Neutrophil (primary cell): ENCODE results near the gene INSIG1.

ENCODE experiments used
- H3K27ac ChIP-seq: fragments of 200-600 bp; sonication (generic); 2 replicates; pipeline ENCODE4 v1.5.1; 2016; ENCODE audit warnings: mild to moderate bottlenecking, moderate library complexity
- H3K27me3 ChIP-seq: fragments of 200-600 bp; sonication (generic); 2 replicates; pipeline ENCODE4 v1.6.0; 2016; ENCODE audit warnings: mild to moderate bottlenecking
- H3K36me3 ChIP-seq: fragments of 200-600 bp; sonication (generic); 2 replicates; pipeline ENCODE4 v1.5.1; 2017
- H3K4me1 ChIP-seq, 2 experiments: fragments of 200-600 bp in 1 of 2; sonication (generic) in 1 of 2; 1 replicate in 1 of 2; 2 replicates in 1 of 2; pipeline versions ENCODE4 v1.5.1 to v1.6.1; 2013 to 2016; ENCODE audit warnings: low read depth in 1 of 2, low read length in 1 of 2, mild to moderate bottlenecking in 1 of 2, moderate library complexity in 1 of 2; ENCODE audit not compliant: control insufficient read depth in 1 of 2, insufficient read depth in 1 of 2
- H3K4me3 ChIP-seq, 2 experiments: fragments of 200-600 bp in 1 of 2; sonication (generic) in 1 of 2; 1 replicate in 1 of 2; 2 replicates in 1 of 2; pipeline ENCODE4 v1.5.1; 2013 to 2016; ENCODE audit warnings: low read depth in 1 of 2, low read length in 1 of 2, mild to moderate bottlenecking in 1 of 2, moderate library complexity in 1 of 2
- H3K9me3 ChIP-seq: fragments of 200-600 bp; sonication (generic); 2 replicates; pipeline ENCODE4 v1.5.1; 2016
- CTCF ChIP-seq: fragments of 200-600 bp; sonication (generic); IDR thresholded peaks from 2 replicates; pipeline ENCODE4 v1.5.1; 2016; ENCODE audit warnings: antibody characterized with exemption

Gene INSIG1

GRCh38 chr7:155270861-155271260 lies 26.8 kb upstream of the INSIG1 start:
- Histone ChIP-seq H3K9me3 (no peaks in the 10 kb centered on the region), H3K27me3 (no peaks in the 10 kb centered on the region), H3K36me3 (no peaks in the 10 kb centered on the region), H3K4me3 (no peak overlapping the region), H3K27ac (no peak overlapping the region), H3K4me1 (no peaks in the 10 kb centered on the region)
- no peak for TF ChIP-seq CTCF

- Histone ChIP-seq H3K9me3 (no peaks in the 10 kb centered on the region), H3K27me3 (no peaks in the 10 kb centered on the region), H3K4me1 (no peaks in the 10 kb centered on the region), H3K4me3 (no peak overlapping the region), H3K36me3 (no peaks in the 10 kb centered on the region), H3K27ac (no peak overlapping the region)
- TF ChIP-seq CTCF, result no peak
These were observed 22.9 kb upstream of the INSIG1 start for GRCh38 chr7:155274633-155275355.

- Histone ChIP-seq H3K27me3 (peaks cover 3% of the 10 kb centered on the region), H3K27ac (no peak overlapping the region), H3K4me3 (no peak overlapping the region), H3K9me3 (no peaks in the 10 kb centered on the region), H3K4me1 (no peaks in the 10 kb centered on the region), H3K36me3 (no peaks in the 10 kb centered on the region)
- no peak for TF ChIP-seq CTCF
These were observed 21.5 kb upstream of the INSIG1 start for GRCh38 chr7:155276042-155276799.

- no peaks in the 10 kb centered on the region for H3K36me3 ChIP-seq
- H3K4me1 ChIP-seq, result no peaks in the 10 kb centered on the region
- peaks cover 8% of the 10 kb centered on the region for H3K27me3 ChIP-seq
- no peak overlapping the region for H3K4me3 ChIP-seq
- TF ChIP-seq CTCF, result no peak
- H3K27ac ChIP-seq, result no peak overlapping the region
- no peaks in the 10 kb centered on the region for H3K9me3 ChIP-seq
These were observed 20.8 kb upstream of the INSIG1 start for GRCh38 chr7:155276800-155277375.

GRCh38 chr7:155277385-155277994 lies 20.2 kb upstream of the INSIG1 start:
- H3K27me3 ChIP-seq, result peaks cover 14% of the 10 kb centered on the region
- no peak overlapping the region for H3K27ac ChIP-seq
- no peaks in the 10 kb centered on the region for H3K4me1 ChIP-seq
- H3K9me3 ChIP-seq, result no peaks in the 10 kb centered on the region
- H3K4me3 ChIP-seq, result no peak overlapping the region
- no peaks in the 10 kb centered on the region for H3K36me3 ChIP-seq
- TF ChIP-seq CTCF, result no peak
